Type B pancreatic cell (in vitro differentiated cells): ENCODE measurements around the gene POLR3B. TPM values are rescaled to one million over a fixed set of nuclear protein-coding genes. Genes with fewer than 3 reads are reported as not detected.

Experiments used
- DNase-seq: peaks from one replicate; pipeline ENCODE4 v3.0.0; 2021; ENCODE audit warnings: mixed read lengths; ENCODE audit not compliant: unreplicated experiment; ENCODE audit errors: extremely low spot score
- H3K27ac Mint-ChIP-seq: 2 replicates; pipeline ENCODE4 v1.8.0; 2021; ENCODE audit warnings: mild to moderate bottlenecking, mixed read lengths
- H3K27me3 Mint-ChIP-seq: 2 replicates; pipeline ENCODE4 v1.8.0; 2021; ENCODE audit warnings: mixed read lengths
- H3K36me3 Mint-ChIP-seq: 2 replicates; pipeline ENCODE4 v1.8.0; 2021; ENCODE audit warnings: mixed read lengths
- H3K4me1 Mint-ChIP-seq: one replicate; pipeline ENCODE4 v1.8.0; 2021; ENCODE audit warnings: mixed read lengths; ENCODE audit not compliant: unreplicated experiment
- H3K4me3 Mint-ChIP-seq: 2 replicates; pipeline ENCODE4 v1.8.0; 2021; ENCODE audit warnings: mild to moderate bottlenecking, mixed read lengths
- H3K9me3 Mint-ChIP-seq: 2 replicates; pipeline ENCODE4 v1.8.0; 2021; ENCODE audit warnings: mixed read lengths
- total RNA-seq: library from RNA; stranded (reverse); gene quantifications from 2 replicates; pipeline ENCODE4 v1.2.1, GENCODE V29; 2021; ENCODE audit warnings: low replicate concordance
- TF ChIP-seq, protein P1 (sequence below): fragments of 200-600 bp; sonication (generic); conservative IDR thresholded peaks from 2 replicates; pipeline ENCODE4 v1.5.0; 2021; ENCODE audit warnings: antibody characterized with exemption, mild to moderate bottlenecking

POLR3B gene
- total RNA-seq, 1 donor from 2014 or later: 13.6 TPM

DNA sequence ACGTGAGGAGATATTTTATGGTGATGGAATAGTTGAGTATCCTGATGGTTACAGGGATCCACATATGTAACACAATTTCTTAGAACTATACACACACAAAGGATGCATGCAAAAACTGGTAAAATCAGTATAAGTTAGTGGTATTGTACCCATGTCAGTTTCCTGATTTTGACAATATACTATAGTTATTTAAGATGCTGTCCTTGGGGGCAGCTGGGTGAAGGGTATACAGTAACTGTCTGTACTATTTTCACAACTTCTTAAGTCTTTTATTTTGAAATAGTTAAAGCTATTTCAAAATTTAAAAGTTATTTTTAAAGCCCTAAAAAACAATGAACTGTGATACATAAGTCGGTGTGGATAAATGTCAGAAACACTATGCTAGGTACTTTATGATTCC lies 24.5 kb upstream of the POLR3B start:
- Mint-ChIP-seq H3K36me3 (peaks cover 9% of the 10 kb centered on the region), H3K4me1 (peaks cover 23% of the 10 kb centered on the region), H3K27me3 (no peaks in the 10 kb centered on the region), H3K27ac (no peak overlapping the region), H3K9me3 (no peaks in the 10 kb centered on the region), H3K4me3 (no peak overlapping the region)
- no peak for DNase-seq
- TF ChIP-seq, protein P1, sequence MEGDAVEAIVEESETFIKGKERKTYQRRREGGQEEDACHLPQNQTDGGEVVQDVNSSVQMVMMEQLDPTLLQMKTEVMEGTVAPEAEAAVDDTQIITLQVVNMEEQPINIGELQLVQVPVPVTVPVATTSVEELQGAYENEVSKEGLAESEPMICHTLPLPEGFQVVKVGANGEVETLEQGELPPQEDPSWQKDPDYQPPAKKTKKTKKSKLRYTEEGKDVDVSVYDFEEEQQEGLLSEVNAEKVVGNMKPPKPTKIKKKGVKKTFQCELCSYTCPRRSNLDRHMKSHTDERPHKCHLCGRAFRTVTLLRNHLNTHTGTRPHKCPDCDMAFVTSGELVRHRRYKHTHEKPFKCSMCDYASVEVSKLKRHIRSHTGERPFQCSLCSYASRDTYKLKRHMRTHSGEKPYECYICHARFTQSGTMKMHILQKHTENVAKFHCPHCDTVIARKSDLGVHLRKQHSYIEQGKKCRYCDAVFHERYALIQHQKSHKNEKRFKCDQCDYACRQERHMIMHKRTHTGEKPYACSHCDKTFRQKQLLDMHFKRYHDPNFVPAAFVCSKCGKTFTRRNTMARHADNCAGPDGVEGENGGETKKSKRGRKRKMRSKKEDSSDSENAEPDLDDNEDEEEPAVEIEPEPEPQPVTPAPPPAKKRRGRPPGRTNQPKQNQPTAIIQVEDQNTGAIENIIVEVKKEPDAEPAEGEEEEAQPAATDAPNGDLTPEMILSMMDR: no peak

- H3K36me3 Mint-ChIP-seq: peaks cover 9% of the 10 kb centered on the region
Measured at GRCh38 chr12:106333756-106334155, 23.8 kb upstream of the POLR3B start.

DNA sequence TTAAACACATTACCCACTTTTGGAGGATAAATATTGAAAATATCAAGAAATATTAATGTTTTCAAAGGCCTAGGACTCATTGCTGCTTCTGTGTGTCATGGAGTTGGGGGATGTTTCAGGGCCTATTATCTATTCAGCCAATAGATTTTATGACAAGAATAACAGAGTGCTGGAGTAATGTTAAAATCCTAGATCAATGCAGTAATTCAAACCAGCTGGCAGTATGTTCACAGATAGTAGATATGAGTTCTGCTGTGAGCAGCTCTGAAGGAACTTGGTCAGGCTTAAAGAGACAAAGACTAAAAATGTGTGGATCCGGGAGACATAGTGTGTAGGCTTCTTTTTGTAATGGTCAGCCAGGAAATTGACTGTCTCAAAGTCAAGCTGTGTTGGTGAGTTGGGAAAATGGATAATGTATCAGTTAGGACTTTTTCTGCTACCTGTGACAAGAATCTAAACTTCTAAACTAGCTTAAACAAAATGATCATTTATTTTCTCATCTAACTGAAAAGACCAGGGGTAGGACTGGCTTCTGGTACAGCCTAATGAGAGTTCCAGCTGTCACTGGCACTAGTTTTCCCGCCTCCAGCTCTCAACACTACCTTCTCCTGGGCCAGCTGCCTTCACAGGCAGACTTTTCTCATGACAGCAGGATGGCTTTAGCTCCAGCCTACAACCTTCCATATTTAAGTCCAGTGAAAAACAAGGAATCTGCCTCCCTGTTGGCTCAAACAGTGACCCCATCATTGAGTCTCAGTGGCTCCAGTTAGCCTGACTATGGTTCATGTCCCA lies 16.3 kb upstream of the POLR3B start:
- DNase-seq: no peak
- no peak overlapping the region for H3K4me3 Mint-ChIP-seq
- no peaks in the 10 kb centered on the region for H3K9me3 Mint-ChIP-seq
- H3K36me3 Mint-ChIP-seq: peaks cover 19% of the 10 kb centered on the region
- TF ChIP-seq, protein P1: no peak
- no peak overlapping the region for H3K27ac Mint-ChIP-seq
- H3K4me1 Mint-ChIP-seq: peaks cover 18% of the 10 kb centered on the region
- H3K27me3 Mint-ChIP-seq: no peaks in the 10 kb centered on the region

More at GRCh38 chr12:106333756-106334155, 23.8 kb upstream of the POLR3B start:
- Mint-ChIP-seq H3K9me3 (no peaks in the 10 kb centered on the region), H3K27me3 (no peaks in the 10 kb centered on the region), H3K4me1 (peaks cover 19% of the 10 kb centered on the region), H3K4me3 (no peak overlapping the region), H3K27ac (peak overlapping the region; percentile 20)
- no peak for DNase-seq
- TF ChIP-seq, protein P1: no peak

DNA sequence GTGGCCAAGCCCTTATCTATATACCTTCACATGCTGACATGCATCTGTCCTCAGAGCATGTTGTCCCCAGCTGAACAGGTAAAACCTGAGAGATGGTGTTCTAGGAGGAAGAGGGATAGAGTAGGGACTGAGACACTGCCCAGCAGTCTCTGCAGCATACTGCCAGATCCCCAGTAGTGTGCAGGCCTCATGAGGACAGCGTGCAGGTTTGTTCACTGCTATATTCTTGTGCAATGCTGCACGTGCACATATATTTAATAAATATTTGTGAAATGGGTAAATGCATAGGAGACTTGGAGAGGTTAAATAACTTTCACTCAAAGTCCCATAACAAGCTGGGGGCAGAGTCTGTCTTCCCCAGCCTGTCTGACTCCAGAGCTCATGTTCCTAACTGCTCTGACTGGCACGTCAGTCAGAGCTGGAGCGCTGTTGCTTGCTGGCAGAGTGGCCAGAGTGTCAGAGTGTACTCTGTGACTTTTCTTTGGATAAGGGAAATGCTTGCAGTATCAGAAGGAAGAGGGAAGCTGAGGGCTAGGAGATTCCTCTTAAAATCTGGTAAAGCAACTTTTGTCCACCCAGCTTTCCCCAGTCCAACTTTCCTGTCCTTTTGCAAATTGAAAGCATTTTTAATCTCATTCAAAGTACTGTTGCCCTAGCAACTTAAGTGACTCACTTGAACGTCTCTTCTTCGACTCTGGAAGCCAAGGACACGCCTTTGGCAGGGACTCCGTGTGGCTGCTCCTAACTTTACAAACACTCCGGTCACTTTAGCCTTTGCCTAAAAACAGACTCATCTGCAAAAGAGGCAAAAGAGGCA lies 14.9 kb upstream of the POLR3B start:
- H3K4me3 Mint-ChIP-seq: peak overlapping the region; percentile 57
- H3K9me3 Mint-ChIP-seq: no peaks in the 10 kb centered on the region
- H3K4me1 Mint-ChIP-seq: peaks cover 14% of the 10 kb centered on the region
- peaks cover 15% of the 10 kb centered on the region for H3K36me3 Mint-ChIP-seq
- TF ChIP-seq, protein P1: no peak
- no peaks in the 10 kb centered on the region for H3K27me3 Mint-ChIP-seq
- no peak for DNase-seq
- H3K27ac Mint-ChIP-seq: peak overlapping the region; percentile 61

- peak overlapping the region; percentile 57 for H3K4me3 Mint-ChIP-seq
- peaks cover 15% of the 10 kb centered on the region for H3K36me3 Mint-ChIP-seq
- no peaks in the 10 kb centered on the region for H3K27me3 Mint-ChIP-seq
- no peaks in the 10 kb centered on the region for H3K9me3 Mint-ChIP-seq
- TF ChIP-seq, protein P1: no peak
- DNase-seq: no peak
- peak overlapping the region; percentile 61 for H3K27ac Mint-ChIP-seq
- peaks cover 14% of the 10 kb centered on the region for H3K4me1 Mint-ChIP-seq
Measured at GRCh38 chr12:106343214-106343528, 14.4 kb upstream of the POLR3B start.
